ENCODE measurements around the gene LYPD8. TPM values are rescaled to one million over a fixed set of nuclear protein-coding genes. Genes with fewer than 3 reads are reported as not detected.

Gene LYPD8
- total and polyA plus RNA-seq, 2 donors (not counting 3 experiments of a cell fraction or from before 2014, with no cell fraction given): not detected

GRCh38 chr1:248753029-248753594, 2.4 kb downstream of the LYPD8 start:
- ChIA-PET CTCF (no interaction called here), POLR2A (no interaction called here)
- Histone ChIP-seq H4K20me1 (replicated peaks; ENCODE audit: control insufficient read depth, extremely low read depth, insufficient read depth, low read length) (no peaks in the 10 kb centered on the region), H3K4me3 (replicated peaks in 1 of 3; ENCODE audit: insufficient read depth in 1 of 3, low read depth in 1 of 3, low read length in 3 of 3) (no peak overlapping the region), H2AFZ (ENCODE audit: low read depth, low read length) (no peak overlapping the region), H3K9me3 (replicated peaks; ENCODE audit: control insufficient read depth, insufficient read depth, low read length) (no peaks in the 10 kb centered on the region), H3K9me1 (replicated peaks; ENCODE audit: control insufficient read depth, extremely low read depth, insufficient read depth, low read length) (no peaks in the 10 kb centered on the region), H3K79me2 (ENCODE audit: control insufficient read depth, insufficient read depth, low read length) (no peaks in the 10 kb centered on the region), H3K36me3 (ENCODE audit: control insufficient read depth in 2 of 2, extremely low read depth in 1 of 2, insufficient read depth in 2 of 2, low read length in 2 of 2) (no peaks in the 10 kb centered on the region), H3K4me2 (ENCODE audit: insufficient read depth, low read length) (no peak overlapping the region), H3K27ac (ENCODE audit: insufficient read depth, low read depth, low read length) (no peak overlapping the region), H3K9ac (replicated peaks; ENCODE audit: extremely low read depth, insufficient read depth, low read length) (no peak overlapping the region), H3K27me3 (ENCODE audit: control insufficient read depth in 2 of 2, insufficient read depth in 2 of 2, low read length in 2 of 2) (no peaks in the 10 kb centered on the region), H3K4me1 (ENCODE audit: control insufficient read depth, extremely low read depth, insufficient read depth, low read length) (no peaks in the 10 kb centered on the region)
- DNase-seq (ENCODE audit: low read depth, low spot score) (no peak), FAIRE-seq (no peak)
- dilution Hi-C loops (cut with MboI; ENCODE audit: extremely low pct_ligation_motif_present, low sequenced_read_pairs): no loop called here
- intact Hi-C loops (cut with micrococcal nuclease): no loop called here
- TF ChIP-seq POLR2AphosphoS5 (IDR thresholded peaks at IDR 0.05; ENCODE audit: insufficient read depth, low read depth, low read length): no peak
- TF ChIP-seq CTCF (IDR thresholded peaks at IDR 0.05; ENCODE audit: extremely low read depth in 1 of 2, insufficient read depth in 1 of 2, low read depth in 1 of 2, low read length in 2 of 2): no peak
- BruUV-seq (replicated peaks): no TSS peak

- no peaks in the 10 kb centered on the region for H4K20me1 ChIP-seq (replicated peaks; ENCODE audit: control insufficient read depth, extremely low read depth, insufficient read depth, low read length)
- no peaks in the 10 kb centered on the region for H3K9me3 ChIP-seq (replicated peaks; ENCODE audit: control insufficient read depth, insufficient read depth, low read length)
- no peaks in the 10 kb centered on the region for H3K4me1 ChIP-seq (ENCODE audit: control insufficient read depth, extremely low read depth, insufficient read depth, low read length)
- ChIA-PET POLR2A (no interaction called here), CTCF (no interaction called here)
- intact Hi-C loops (cut with micrococcal nuclease): no loop called here
- H3K36me3 ChIP-seq (ENCODE audit: control insufficient read depth in 2 of 2, extremely low read depth in 1 of 2, insufficient read depth in 2 of 2, low read length in 2 of 2): no peaks in the 10 kb centered on the region
- no peak overlapping the region for H3K27ac ChIP-seq (ENCODE audit: insufficient read depth, low read depth, low read length)
- dilution Hi-C loops (cut with MboI; ENCODE audit: extremely low pct_ligation_motif_present, low sequenced_read_pairs): no loop called here
- FAIRE-seq (no peak), DNase-seq (ENCODE audit: low read depth, low spot score) (no peak)
- no peak for TF ChIP-seq MYC (IDR thresholded peaks at IDR 0.05; ENCODE audit: low read depth, low read length)
- TF ChIP-seq POLR2AphosphoS5 (IDR thresholded peaks at IDR 0.05; ENCODE audit: insufficient read depth, low read depth, low read length): no peak
- TF ChIP-seq GATA2 (IDR thresholded peaks at IDR 0.05; ENCODE audit: insufficient read depth, insufficient read length, low read depth, low read length): no peak
- no peak for TF ChIP-seq FOS (IDR thresholded peaks at IDR 0.05; ENCODE audit: borderline replicate concordance, insufficient read depth, low read length)
- TF ChIP-seq MAX (IDR thresholded peaks at IDR 0.05; ENCODE audit: insufficient read depth, insufficient read length): no peak
- no peak for TF ChIP-seq POLR2A (IDR thresholded peaks at IDR 0.05; ENCODE audit: low read depth, low read length)
- TF ChIP-seq EZH2 (IDR thresholded peaks at IDR 0.05; ENCODE audit: borderline replicate concordance, low read depth, low read length, severe bottlenecking): no peak
- TF ChIP-seq CTCF (IDR thresholded peaks at IDR 0.05; ENCODE audit: extremely low read depth in 1 of 2, insufficient read depth in 1 of 2, low read depth in 1 of 2, low read length in 2 of 2): no peak
- TF ChIP-seq JUN (IDR thresholded peaks at IDR 0.05; ENCODE audit: borderline replicate concordance, insufficient read depth, insufficient read length, low read depth): no peak
- no peaks in the 10 kb centered on the region for H3K79me2 ChIP-seq (ENCODE audit: control insufficient read depth, insufficient read depth, low read length)
- no peak overlapping the region for H3K4me2 ChIP-seq (ENCODE audit: insufficient read depth, low read length)
- no peak overlapping the region for H3K4me3 ChIP-seq (replicated peaks in 1 of 3; ENCODE audit: insufficient read depth in 1 of 3, low read depth in 1 of 3, low read length in 3 of 3)
- H3K9me1 ChIP-seq (replicated peaks; ENCODE audit: control insufficient read depth, extremely low read depth, insufficient read depth, low read length): no peaks in the 10 kb centered on the region
- no peak overlapping the region for H2AFZ ChIP-seq (ENCODE audit: low read depth, low read length)
- no TSS peak for BruUV-seq (replicated peaks)
- H3K27me3 ChIP-seq (ENCODE audit: control insufficient read depth in 2 of 2, insufficient read depth in 2 of 2, low read length in 2 of 2): no peaks in the 10 kb centered on the region
- H3K9ac ChIP-seq (replicated peaks; ENCODE audit: extremely low read depth, insufficient read depth, low read length): no peak overlapping the region
Measured at GRCh38 chr1:248752161-248753028, 3.2 kb downstream of the LYPD8 start.

Measured in endothelial cell of umbilical vein (primary cell).